SH-SY5Y (cell line): ENCODE results near the gene SLC9A1.

Experiments
- GATA2 ChIP-seq: IDR thresholded peaks from 2 replicates; pipeline ENCODE4 v1.6.1; 2011; ENCODE audit warnings: mild to moderate bottlenecking, low read depth, low read length
- GATA3 ChIP-seq: IDR thresholded peaks from 2 replicates; pipeline ENCODE4 v1.6.1; 2011; ENCODE audit warnings: low read depth, mild to moderate bottlenecking, low read length, moderate library complexity

DNA sequence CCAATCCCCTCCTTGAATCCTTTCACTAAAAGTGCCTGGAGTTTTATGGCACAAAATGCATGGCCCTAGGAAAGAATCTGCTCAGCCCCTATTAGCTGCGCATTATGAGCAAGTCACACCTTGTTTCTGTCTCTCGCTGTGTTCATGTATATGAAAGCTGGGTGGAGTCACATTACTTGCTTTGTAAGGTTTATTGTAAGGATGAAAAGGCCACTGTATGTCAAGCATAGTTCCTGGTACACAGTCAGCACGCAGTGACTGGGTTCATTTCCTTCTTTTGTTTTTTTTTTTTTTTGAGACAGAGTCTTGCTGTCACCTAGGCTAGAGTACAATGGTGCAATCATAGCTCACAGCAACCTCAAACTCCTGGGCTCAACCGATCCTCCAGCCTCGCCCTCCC is 6.7 kb upstream of the SLC9A1 start:
- TF ChIP-seq GATA2 (no peak), GATA3 (no peak)
